ENCODE results near the gene HOXC10. TPM values are rescaled to one million over a fixed set of nuclear protein-coding genes. Genes with fewer than 3 reads are reported as not detected.

HOXC10 gene
- total RNA-seq, 1 experiment from 2014 or later, result 6.5 TPM

DNA sequence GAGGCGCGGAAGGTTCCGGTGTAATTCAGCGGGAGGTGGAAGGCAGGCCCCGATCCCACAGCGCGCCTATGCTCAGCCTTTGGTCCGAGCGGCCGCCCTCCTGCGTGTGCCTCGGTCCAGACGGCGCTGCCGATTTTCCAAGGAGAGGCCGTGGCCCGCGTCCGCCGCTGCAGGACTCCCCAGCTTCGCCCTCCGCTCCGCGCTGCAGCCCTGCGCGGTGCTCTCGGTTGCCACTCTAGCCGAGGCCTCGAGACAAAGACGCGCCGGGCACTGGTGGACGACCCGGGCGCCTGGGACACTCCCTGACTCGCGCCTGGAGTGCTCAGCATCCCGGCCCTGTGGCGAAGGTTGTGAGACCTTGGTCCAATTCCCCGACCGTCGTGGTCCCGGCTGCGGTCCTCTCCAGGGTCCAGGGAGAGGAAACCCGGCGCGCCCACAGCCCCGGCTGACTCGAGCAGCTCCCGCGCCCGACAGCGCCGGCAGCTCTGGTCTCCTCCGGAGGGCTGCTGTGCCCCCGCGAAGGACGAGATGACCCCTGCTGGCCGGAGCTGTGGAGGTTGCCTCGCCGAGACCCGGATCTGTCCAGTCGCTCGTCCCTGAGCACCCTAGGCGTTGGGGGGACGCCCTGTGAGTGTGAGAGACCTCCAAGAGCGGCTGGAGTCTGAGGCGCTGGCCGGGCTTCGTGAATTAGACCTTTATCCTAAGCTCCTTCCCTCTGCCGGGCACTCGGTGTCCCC is 23.8 kb upstream of the HOXC10 start:
- no peak for DNase-seq (ENCODE audit: low read depth)
- in situ Hi-C loops (cut with HindIII; ENCODE audit: low pct_unique_long_range_greater_than_20kb, low sequenced_read_pairs), result no loop called here

DNA sequence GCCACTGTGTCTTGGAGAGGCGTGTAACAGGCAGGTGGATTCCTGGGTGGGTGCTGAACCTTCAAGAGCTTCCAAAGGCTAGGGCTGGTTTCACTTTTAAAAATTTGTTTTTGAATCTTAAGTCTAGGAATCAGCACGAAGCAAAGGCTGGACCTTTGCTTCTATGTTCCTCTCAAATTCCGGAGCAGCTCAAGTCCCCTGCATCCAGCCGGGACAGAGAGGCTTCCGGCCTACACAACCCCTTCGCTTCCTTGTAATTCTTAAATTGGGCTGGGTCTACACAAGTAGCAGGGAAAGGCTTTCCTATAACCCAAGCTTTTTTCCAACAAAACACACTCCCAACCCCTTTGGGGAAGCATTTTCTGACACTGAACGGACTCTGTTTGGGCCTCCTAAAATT is 21.9 kb upstream of the HOXC10 start:
- in situ Hi-C loops (cut with HindIII; ENCODE audit: low pct_unique_long_range_greater_than_20kb, low sequenced_read_pairs), result no loop called here
- no peak for DNase-seq (ENCODE audit: low read depth)

DNA sequence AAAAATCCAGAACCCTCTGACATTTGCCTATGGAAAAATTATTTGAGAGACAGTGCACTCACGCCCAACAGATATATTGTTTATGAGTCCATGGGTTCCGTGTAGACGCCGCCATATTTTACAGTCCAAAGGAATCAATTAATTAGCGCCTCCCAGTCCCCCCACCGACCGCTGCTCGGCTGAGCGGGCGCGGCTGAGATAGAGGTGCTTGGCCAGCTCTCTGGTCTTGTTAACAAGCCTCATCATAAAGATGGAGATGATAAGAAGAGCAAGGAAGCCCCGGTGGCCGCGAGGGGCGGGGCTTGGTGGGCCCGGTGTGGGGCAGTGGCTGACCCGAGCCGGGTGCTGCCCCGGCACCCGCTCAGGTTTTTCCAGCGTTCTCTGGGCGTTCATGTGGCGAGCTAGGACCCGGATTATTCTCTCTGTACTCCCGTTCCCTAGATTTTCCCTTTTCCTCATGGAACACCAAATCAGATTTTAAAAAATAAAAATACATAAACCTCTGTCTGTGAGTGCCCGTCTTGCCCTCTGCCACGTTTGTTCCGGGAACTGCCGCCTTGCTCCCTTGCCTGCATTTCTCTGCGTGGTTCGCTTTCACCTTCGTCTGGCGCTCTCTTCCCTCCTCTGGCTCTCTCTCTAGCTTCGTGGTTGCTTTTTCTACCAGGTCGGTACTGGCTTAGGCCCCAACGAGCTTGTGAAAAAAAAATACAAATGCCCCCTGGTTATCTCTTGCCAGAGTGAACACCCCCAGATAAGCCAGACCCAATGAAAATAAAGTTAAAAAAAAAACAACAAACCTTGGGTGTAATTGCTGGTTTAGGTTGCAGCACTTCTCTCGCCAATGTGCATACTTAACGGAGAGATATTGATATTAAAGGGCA is 21.3 kb upstream of the HOXC10 start:
- no peak for DNase-seq (ENCODE audit: low read depth)
- in situ Hi-C loops (cut with HindIII; ENCODE audit: low pct_unique_long_range_greater_than_20kb, low sequenced_read_pairs), result no loop called here

GRCh38 chr12:53964315-53964713 is 20.6 kb upstream of the HOXC10 start:
- in situ Hi-C loops (cut with HindIII; ENCODE audit: low pct_unique_long_range_greater_than_20kb, low sequenced_read_pairs), result no loop called here
- no peak for DNase-seq (ENCODE audit: low read depth)

GRCh38 chr12:53965281-53966084 is 19.5 kb upstream of the HOXC10 start:
- in situ Hi-C loops (cut with HindIII; ENCODE audit: low pct_unique_long_range_greater_than_20kb, low sequenced_read_pairs), result no loop called here
- no peak for DNase-seq (ENCODE audit: low read depth)

- DNase-seq (ENCODE audit: low read depth), result no peak
- in situ Hi-C loops (cut with HindIII; ENCODE audit: low pct_unique_long_range_greater_than_20kb, low sequenced_read_pairs), result no loop called here
Measured at GRCh38 chr12:53966085-53966384, 18.9 kb upstream of the HOXC10 start.

DNA sequence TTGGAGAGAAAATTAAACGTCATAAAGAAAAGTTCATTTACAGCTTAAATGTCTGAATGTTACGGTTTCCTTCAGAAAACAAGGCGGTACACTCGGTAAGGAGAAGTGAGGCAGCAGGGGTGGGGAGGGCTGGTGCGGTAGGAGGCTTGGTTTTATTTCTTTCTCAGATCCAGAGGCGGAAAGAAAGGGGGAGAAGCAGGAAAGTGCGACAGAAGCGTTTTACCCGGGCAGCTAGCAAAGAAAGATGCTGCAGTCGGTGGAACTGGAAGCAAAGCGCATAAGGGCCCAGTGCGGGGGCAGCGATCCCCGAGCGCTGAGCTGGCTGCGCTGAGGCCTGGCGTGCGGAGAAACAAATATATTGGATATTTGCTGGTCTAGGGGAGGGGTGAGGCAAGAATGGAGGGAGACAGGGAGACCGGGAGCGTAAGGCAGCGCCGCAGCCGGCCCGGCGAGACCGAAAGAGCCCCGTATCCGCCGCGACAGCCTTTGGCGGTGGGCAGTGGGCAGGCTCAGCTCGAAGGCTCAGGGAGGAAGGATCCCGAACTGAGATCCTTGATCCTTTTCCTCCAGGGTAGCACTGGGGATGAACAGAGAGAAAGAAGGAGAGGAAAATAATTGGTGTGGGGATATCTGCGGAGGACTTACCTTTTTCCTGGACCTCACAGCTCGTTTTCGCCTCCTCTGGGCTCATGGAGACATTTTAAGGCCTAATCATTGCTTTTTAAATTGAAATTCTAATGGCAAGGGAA is 18.4 kb upstream of the HOXC10 start:
- in situ Hi-C loops (cut with HindIII; ENCODE audit: low pct_unique_long_range_greater_than_20kb, low sequenced_read_pairs), result no loop called here
- DNase-seq (ENCODE audit: low read depth), result no peak

DNA sequence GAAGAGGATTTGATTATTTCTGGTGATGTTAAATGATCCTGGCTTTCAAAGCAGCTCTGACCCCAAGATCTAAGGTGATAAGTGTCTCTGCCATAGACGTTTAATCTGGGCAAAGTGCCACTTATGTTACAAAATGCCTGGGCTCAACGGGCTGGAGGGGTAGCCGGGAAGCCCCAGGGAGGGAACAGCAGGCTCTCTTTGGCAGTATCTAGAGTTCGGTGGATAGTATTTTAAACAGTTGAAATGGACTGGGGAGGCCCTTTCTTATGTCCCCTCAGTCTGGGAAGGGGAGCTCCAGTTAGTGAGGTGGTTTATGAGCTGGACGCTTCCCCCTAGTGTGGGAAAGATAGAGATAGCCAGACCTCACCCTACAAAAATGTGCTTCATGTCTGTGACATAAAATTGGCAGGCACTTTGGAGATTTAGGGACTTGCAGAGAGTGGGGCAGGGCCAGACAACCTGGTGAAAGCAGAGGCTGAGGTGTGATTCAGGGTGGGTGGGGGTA is 17.5 kb upstream of the HOXC10 start:
- DNase-seq (ENCODE audit: low read depth), result no peak
- in situ Hi-C loops (cut with HindIII; ENCODE audit: low pct_unique_long_range_greater_than_20kb, low sequenced_read_pairs), result no loop called here

DNA sequence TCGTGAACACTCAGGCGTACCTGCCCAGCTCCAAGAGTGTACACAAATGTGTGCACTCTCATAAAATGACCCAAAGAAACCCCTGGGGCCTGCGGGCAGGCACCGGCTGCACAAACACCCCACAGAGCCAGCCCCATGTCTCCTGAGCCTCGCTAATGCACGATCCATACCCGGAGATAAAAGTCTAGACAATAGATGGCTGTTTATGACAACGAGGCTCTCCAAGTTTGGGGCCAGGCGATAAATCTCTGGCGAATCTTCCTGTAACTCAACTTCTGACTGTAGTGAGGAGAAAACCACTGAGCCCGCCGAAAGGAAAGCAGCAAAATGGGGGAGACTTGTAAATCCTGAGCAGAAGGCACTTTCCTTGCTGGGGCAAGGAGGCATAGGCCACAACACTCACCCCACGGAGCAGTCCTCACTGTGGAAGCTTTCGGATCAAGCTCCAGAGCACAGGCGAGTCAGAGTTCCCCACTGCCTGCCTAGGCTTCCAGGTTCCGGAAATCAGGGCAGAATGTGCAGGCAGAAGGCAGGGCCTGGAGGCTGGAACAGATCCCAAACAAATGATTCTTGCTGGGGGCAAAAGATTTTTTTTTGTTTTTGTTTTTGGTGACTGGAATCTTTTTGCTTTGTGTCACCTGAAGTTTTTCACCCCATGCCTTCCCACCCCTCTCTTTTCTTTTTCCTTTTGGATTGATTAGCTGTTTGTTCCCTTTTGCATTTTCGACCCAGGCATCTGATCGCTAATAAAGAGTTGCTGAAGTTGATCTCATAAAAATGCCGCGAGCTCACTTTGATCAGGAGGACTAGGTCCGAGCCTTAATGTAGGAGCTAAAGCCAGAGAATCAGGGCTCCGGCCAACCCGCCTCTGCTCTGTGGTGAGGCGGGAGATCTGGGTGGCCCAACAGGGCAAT is 16.5 kb upstream of the HOXC10 start:
- DNase-seq (ENCODE audit: low read depth), result no peak
- in situ Hi-C loops (cut with HindIII; ENCODE audit: low pct_unique_long_range_greater_than_20kb, low sequenced_read_pairs), result no loop called here

DNA sequence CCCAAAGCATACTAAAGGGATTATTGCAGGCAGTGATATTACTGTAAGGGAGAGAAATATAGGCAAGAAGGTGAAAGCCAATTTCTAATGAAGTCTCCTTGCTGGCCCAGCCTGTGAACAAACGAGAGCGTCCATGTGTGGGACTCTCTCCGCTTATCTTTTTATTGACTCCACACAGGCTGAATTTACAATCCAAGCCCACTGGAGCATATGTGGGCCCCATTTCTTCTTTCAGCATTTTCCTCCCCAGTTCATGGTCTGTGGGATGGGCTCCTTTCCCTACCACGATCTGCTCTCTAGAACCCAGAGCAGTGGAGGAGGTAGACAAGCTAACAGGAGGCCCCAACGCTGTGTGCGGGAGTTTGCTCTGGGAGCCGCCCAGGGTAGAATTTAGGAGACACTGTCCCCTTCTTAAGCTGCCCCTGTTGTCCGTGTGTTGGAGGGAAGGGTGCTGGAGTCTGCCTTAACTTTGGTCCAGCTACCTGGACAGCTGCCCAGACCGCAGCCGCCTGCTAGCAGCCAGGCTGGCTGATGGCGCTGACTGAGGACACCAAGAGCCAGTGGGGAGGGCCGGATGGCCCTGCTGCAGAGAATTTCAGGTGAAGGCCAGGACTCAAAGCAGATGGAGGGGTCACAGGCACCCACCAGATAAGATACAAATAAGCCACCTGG is 15.2 kb upstream of the HOXC10 start:
- in situ Hi-C loops (cut with HindIII; ENCODE audit: low pct_unique_long_range_greater_than_20kb, low sequenced_read_pairs), result no loop called here
- no peak for DNase-seq (ENCODE audit: low read depth)

DNA sequence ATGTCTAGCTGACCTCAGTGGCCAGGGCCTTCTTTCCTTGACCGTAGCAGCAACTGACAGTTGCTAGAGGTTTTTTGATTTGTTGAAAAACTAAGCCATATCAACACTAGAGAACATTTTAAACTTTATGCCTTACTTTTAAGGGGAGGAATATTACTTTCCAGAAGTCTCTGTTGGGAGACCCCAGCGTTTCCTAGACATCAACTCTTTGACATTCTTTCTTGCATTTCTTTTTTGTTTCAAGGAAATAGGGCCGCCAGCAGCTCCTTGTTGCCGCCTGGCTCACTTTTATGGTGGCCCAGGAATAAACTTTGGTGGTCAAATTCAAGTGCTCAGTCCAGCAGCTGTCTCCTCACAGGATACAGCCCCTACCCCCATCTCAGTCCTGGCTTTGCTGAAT is 14.5 kb upstream of the HOXC10 start:
- no peak for DNase-seq (ENCODE audit: low read depth)
- in situ Hi-C loops (cut with HindIII; ENCODE audit: low pct_unique_long_range_greater_than_20kb, low sequenced_read_pairs), result no loop called here

DNA sequence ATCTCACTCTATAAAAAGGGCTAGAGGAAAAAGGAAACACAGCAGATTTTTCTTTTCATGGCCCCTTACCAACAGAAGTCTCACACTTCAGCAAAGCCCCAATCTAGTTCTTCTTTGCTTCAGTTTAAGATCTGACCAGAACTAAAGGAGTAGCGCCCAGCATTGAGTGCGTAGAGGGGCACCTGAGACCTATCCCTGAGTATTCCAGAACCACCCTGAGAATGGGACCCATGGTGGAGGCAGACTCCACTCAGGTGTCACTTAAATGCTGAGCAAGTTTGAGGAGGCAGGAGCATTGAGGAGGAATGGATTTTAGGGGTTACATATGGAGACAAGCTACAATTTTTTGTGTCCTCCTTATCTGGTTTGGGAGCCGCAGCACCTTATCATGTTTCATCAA is 13.8 kb upstream of the HOXC10 start:
- in situ Hi-C loops (cut with HindIII; ENCODE audit: low pct_unique_long_range_greater_than_20kb, low sequenced_read_pairs), result no loop called here
- DNase-seq (ENCODE audit: low read depth), result no peak

DNA sequence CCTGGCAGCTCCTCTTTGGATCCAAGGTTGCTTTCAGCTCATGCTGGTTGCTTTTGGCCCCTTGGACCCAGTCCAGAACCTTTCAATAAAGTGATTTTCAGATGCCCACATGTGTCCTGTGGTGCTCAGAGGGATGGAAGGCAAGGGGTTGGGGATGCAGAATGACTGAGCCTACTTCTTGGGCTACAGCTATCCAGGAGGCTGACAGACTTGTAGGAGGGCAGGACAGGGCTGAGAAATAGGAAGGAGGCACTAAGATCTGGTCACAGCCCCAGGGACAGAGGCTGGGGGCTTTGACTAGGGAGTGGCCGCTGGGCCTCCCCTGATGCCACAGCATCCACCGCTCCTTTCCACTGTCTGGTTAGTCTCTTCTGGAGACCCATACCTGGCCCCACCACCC is 13.3 kb upstream of the HOXC10 start:
- DNase-seq (ENCODE audit: low read depth), result no peak
- in situ Hi-C loops (cut with HindIII; ENCODE audit: low pct_unique_long_range_greater_than_20kb, low sequenced_read_pairs), result no loop called here

GRCh38 chr12:53972152-53972702 is 12.7 kb upstream of the HOXC10 start:
- in situ Hi-C loops (cut with HindIII; ENCODE audit: low pct_unique_long_range_greater_than_20kb, low sequenced_read_pairs), result no loop called here
- no peak for DNase-seq (ENCODE audit: low read depth)

GRCh38 chr12:53972722-53973235 is 12.2 kb upstream of the HOXC10 start, which contains the start of gene HOXC11:
Gene HOXC11, plus strand, starts transcription at chr12:53973126. Its CDS starts 116 bp downstream, at chr12:53973242.
- DNase-seq (ENCODE audit: low read depth), result no peak
- in situ Hi-C loops (cut with HindIII; ENCODE audit: low pct_unique_long_range_greater_than_20kb, low sequenced_read_pairs), result no loop called here
